ENCODE measurements around the gene ZMYND10.
A peak's percentile ranks its signal among the peaks of the same experiment; 100 is the strongest.

ZMYND10 gene

GRCh38 chr3:50369012-50369670 is 23.6 kb upstream of the ZMYND10 start:
- DNase-seq = no peak

DNA sequence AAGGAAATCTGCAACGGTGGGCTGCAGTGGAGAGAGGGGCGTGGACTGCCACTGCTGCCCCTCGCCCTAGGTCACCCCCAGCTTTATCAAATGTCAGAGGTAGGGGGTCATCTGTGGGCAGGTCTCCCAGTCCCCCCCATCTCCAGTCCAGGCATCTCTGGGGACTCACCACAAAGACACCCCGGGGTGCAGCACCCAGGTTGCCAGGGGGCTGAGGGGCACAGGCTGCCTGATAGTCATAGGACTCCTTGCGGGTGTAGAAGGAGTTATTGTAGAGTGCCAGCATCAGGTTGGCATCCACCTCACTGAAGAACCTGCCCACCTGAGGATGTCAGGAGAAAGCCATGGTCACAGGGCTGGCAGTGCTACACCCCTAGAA is 20.3 kb upstream of the ZMYND10 start:
- DNase-seq = no peak

- DNase-seq = peak; percentile 95 to 97
Observed at GRCh38 chr3:50365080-50365841, 19.7 kb upstream of the ZMYND10 start.

- no peak for DNase-seq
Observed at GRCh38 chr3:50364573-50365079, 19.1 kb upstream of the ZMYND10 start.

GRCh38 chr3:50359760-50360110 is 14.2 kb upstream of the ZMYND10 start:
- no peak for DNase-seq

DNA sequence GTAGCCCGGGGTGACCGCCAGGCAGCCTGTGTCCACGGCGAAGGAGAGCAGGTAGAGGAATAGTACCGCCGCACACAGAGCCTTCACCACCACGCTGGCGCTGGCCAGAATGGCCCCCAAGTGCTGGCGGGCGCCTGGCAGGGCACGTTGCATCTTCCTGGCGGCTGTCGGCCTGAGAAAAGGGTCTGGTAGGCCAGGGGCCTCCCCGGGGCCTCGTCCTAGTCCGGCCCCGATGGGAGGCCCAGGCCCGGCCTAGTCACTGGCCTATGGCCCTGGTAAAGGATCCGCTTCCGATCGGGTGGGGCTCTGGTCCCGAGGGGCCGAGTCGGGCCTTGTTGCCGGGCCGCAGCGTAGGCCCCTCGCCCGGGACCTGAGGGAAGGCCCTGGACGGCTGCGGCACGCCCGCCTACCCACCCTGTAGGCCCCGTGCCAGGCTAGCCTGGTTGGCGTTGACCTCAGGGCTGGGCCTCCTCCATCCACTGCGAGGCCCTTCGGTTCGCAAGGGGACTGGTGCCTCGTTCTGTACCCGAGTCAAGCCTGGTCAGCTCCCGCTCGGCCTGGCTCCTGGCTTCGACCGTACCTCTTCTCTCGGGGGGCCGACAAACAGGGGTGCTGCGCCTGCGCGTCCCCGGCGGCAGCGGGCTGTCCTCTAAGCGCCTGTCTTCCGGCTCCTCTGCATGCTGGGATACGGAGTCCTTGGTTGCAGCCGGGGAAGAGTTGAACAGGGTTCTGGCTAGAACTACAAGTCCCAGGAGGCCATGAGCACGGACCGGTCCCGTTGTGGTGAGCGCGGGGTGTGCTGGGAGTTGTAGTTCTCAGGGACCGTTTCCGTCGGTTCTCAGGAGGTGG is 13.6 kb upstream of the ZMYND10 start, which contains the start of gene TMEM115:
Gene TMEM115, minus strand, starts transcription at position 611 of the 849 bp plus-strand sequence. Its CDS starts 458 bp downstream, at position 153.
- peak; percentile 98 for DNase-seq

- DNase-seq = no peak
Observed at GRCh38 chr3:50358355-50358910, 12.9 kb upstream of the ZMYND10 start.

- DNase-seq = no peak
Observed at GRCh38 chr3:50357481-50357880, 11.9 kb upstream of the ZMYND10 start.

DNA sequence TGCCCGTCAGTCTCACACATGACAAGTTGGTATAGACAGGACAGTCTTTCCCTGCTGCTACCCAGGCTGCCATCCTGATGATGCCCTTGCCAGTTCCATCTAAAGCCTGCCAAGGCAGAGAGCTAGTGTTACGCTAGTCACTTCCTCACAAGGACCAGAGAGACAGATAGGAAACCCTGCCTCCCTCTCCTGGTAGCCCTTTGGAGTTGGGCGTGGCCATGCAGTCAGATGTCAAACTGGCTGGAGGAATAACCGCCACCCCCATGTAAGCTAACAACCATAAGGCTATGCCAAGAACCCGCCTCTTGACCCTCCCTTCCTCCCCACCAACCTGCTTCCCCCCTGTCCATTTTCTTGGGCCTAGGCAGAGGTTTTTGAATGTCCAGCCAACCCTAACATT is 11.0 kb upstream of the ZMYND10 start:
- DNase-seq = no peak

DNA sequence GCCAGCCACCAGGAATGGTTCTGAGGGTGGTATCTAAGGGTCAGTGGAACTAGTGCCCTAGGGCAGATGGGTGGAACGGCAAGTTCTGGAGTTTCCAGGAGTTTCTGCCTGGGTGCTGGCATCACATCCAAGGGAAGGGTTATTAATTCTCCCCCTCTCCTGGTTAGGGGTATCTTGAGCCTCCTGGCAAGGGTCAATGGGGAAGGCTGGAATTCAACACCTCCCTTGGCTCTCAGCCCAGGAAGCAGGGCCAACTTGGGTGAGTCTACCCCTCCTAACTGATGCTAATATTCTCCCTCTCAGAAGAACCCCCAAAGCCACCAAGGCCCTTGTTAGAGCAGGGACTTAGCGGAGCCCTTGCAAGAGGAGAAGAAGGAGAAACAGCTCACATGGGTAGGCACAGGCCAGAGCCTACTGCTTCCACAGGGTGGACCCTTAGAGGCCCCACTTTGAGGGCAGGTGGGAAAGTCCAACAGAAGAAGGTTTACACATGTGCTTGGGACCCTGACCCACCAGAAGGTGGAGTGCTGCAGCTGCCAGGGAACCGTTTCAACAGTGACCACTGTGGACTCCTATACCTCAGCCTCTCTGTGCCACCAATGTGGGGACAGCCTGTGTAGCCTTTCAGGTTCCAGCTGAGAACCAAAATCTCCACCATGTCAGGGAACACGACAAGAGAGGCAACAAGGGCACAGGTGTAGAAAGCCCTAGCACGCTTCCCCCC is 10.5 kb upstream of the ZMYND10 start:
- no peak for DNase-seq

DNA sequence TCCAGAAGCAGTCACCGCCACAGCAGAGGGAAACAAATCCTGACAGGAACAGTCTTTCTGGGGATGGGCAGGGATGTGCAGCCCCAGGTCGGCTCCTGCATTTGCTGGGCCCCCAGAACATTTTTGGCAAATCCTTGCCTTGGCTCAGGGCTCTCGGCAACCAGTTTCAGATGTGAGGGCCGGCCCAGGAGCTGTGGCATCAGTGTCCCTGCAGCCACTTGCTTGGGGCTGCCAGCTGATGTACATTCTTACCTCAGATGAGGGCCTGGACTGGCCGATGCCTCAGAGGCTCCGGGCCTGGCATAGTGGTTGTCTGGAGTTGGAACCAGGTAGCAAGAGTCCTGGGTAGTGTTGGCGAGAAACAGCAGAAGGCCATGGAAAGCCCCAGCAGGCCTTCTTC is 9.3 kb upstream of the ZMYND10 start:
- DNase-seq = no peak

DNA sequence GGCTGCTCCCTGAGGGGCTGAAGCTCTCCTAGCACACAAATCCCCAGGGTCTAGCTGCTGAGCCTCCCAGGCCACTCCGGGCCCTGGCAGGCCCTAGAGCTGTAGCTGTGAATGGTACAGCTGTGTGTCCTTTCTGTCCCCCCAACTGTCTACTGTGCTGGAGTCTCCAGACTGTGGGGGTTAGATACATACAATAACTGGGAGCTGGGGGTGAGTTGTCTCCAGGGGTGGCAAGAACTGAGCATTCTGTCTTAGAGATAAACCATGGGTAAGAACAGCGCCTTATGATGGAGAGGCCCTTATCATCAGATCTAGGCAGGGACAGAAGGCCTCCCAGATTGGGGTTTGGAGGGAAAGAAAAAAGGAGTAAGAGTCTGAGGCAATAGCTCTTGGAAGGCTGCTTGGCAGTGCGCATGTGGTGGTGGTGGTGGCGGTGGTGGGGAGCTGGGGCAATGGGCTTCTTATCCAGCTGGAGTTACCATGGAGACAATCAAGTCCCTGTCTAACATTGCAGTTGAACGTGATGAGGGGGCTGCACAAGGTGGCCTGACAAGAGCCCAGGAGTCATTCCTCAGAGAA is 8.7 kb upstream of the ZMYND10 start:
- no peak for DNase-seq

DNA sequence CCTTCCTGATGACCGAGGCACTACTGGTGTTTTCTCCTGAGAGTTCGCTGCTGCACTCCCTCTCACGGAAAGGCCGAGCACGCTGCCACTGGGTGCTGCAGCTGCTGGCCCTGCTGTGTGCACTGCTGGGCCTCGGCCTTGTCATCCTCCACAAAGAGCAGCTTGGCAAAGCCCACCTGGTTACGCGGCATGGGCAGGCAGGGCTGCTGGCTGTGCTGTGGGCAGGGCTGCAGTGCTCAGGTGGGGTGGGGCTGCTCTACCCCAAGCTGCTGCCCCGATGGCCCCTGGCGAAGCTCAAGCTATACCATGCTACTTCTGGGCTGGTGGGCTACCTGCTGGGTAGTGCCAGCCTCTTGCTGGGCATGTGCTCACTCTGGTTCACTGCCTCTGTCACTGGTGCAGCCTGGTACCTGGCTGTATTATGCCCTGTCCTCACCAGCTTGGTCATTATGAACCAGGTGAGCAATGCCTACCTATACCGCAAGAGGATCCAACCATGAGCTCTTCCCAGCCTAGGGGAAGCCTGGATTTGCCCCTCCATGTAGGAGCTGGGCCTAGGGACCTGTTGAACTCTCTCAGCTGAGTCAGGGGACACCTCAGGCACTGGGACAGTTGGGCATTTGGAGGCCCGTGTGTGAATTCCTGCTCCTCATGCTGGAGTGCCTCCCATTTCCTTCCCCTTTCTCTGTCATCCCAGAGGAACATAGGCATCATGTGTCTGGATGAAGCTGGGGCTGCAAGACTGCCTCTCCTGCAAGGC is 7.9 kb upstream of the ZMYND10 start:
- DNase-seq = no peak

- DNase-seq = no peak
Observed at GRCh38 chr3:50352781-50353180, 7.2 kb upstream of the ZMYND10 start.

GRCh38 chr3:50351323-50351697 is 5.8 kb upstream of the ZMYND10 start:
- no peak for DNase-seq

- peak; percentile 98 to 99 for DNase-seq
Observed at GRCh38 chr3:50350527-50351322, 5.2 kb upstream of the ZMYND10 start, which contains the start of the genes CYB561D2 and NPRL2. TSS of gene CYB561D2 (plus strand) at chr3:50350862. CDS start at chr3:50351434, 572 bp downstream. TSS of gene NPRL2 (minus strand) at chr3:50350775. CDS start at chr3:50350652, 123 bp downstream.

DNA sequence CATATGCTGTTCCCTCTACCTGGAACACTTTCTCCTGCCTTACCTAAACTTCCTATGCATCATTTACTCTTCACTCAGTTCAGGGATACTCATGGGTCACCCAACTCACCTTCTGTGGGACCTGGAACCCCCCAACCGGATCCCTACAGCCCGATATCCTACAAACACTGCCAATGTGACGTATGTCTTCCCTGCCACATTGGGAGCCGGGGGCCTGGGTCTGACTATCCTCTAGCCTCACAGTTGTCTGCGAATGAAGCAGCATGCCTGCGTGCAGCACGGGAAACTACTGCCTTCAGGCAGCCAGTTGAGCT is 4.6 kb upstream of the ZMYND10 start:
- no peak for DNase-seq

- peak; percentile 84 to 88 for DNase-seq
Observed at GRCh38 chr3:50347187-50347813, 1.8 kb upstream of the ZMYND10 start.

- no peak for DNase-seq
Observed at GRCh38 chr3:50345008-50345407, 524 bp downstream of the ZMYND10 start.
